Panc1 (cell line): ENCODE measurements around the gene EMP2. TPM values are rescaled to one million over a fixed set of nuclear protein-coding genes. Genes with fewer than 3 reads are reported as not detected.

Source experiments
- ATAC-seq: fragments of 200-7000 bp; cut with Tn5 transposase; 2 replicates; pipeline ENCODE4 v1.9.1; 2020; ENCODE audit warnings: mild to moderate bottlenecking, moderate library complexity
- BruUV-seq: library from RNA; stranded (reverse); fragments of 400-500 nt; replicated peaks from 2 replicates; lab custom pipeline; 2021; lab: Mats Ljungman, UMichigan
- CTCF ChIA-PET: fragments of 300-600 bp; sonication (Branson Sonifier 250); formaldehyde crosslinking; loops from one replicate; lab custom pipeline; 2022; ENCODE audit warnings: antibody characterized with exemption; lab: Charles Lee
- POLR2A ChIA-PET: fragments of 300-600 bp; sonication (Branson Sonifier 250); formaldehyde crosslinking; loops from one replicate; lab custom pipeline; 2022; ENCODE audit warnings: antibody characterized with exemption; lab: Charles Lee
- DNase-seq: peaks from one replicate; pipeline ENCODE4 v3.0.0-alpha.2; 2010; ENCODE audit warnings: low read depth, low spot score
- H3K27ac ChIP-seq: 2 replicates; pipeline ENCODE4 v1.5.1; 2011; ENCODE audit warnings: mild to moderate bottlenecking, low read length, inconsistent platforms
- H3K27me3 ChIP-seq: fragments of 200-500 bp; sonication (Bioruptor generic); 2 replicates; pipeline ENCODE4 v1.6.0; 2014; ENCODE audit warnings: low read length, inconsistent platforms; ENCODE audit not compliant: control insufficient read depth, insufficient read depth
- H3K36me3 ChIP-seq: fragments of 200-500 bp; sonication (Bioruptor generic); 2 replicates; pipeline ENCODE4 v1.5.1; 2014; ENCODE audit warnings: inconsistent platforms, mild to moderate bottlenecking, low read length, moderate library complexity; ENCODE audit not compliant: control insufficient read depth, insufficient read depth
- H3K4me1 ChIP-seq: 2 replicates; pipeline ENCODE4 v1.5.1; 2011; ENCODE audit warnings: inconsistent platforms, mild to moderate bottlenecking, low read length, moderate library complexity; ENCODE audit not compliant: control insufficient read depth, insufficient read depth
- H3K4me3 ChIP-seq, 2 experiments: 2 replicates each; pipeline ENCODE4 v1.5.1; 2011 to 2012; ENCODE audit warnings: low read depth in 2 of 2, low read length in 2 of 2, mild to moderate bottlenecking in 2 of 2, inconsistent platforms in 1 of 2, moderate library complexity in 1 of 2
- H3K9me3 ChIP-seq: fragments of 200-500 bp; sonication (Bioruptor generic); 2 replicates; pipeline ENCODE4 v1.5.1; 2014; ENCODE audit warnings: low read depth, mild to moderate bottlenecking, inconsistent platforms, low read length, moderate library complexity; ENCODE audit not compliant: control insufficient read depth, insufficient read depth
- CTCF ChIP-seq: fragments of 450-650 bp; IDR thresholded peaks from 2 replicates; pipeline ENCODE4 v1.5.1; 2017; ENCODE audit warnings: mild to moderate bottlenecking
- POLR2AphosphoS5 ChIP-seq: IDR thresholded peaks from 2 replicates; pipeline ENCODE4 v1.6.1; 2012; ENCODE audit warnings: mild to moderate bottlenecking, low read depth, low read length, moderate library complexity
- REST ChIP-seq, 2 experiments: IDR thresholded peaks; 2 replicates each; pipeline ENCODE4 v1.6.1; 2011 to 2012; ENCODE audit warnings: low read depth in 2 of 2, control low read depth in 1 of 2, low read length in 1 of 2, mild to moderate bottlenecking in 1 of 2, moderate library complexity in 1 of 2; ENCODE audit not compliant: insufficient read depth in 1 of 2
- SIN3A ChIP-seq: IDR thresholded peaks from 2 replicates; pipeline ENCODE4 v1.6.1; 2012; ENCODE audit warnings: low read depth, mild to moderate bottlenecking, low read length, moderate library complexity, borderline replicate concordance; ENCODE audit not compliant: insufficient read depth
- TCF7L2 ChIP-seq: IDR thresholded peaks from 2 replicates; pipeline ENCODE4 v1.6.1; 2011; ENCODE audit warnings: mild to moderate bottlenecking, low read depth, low read length, inconsistent platforms
- in situ Hi-C: cut with HindIII; loops from 2 replicates; pipeline ENCODE4 v1.10.0; 2016; ENCODE audit warnings: low sequenced_read_pairs, low pct_unique_long_range_greater_than_20kb
- intact Hi-C: fragments of 100-400 bp; cut with micrococcal nuclease; formaldehyde crosslinking; loops from one replicate; pipeline ENCODE4 v1.10.0; 2022; ENCODE audit not compliant: unreplicated experiment
- total RNA-seq: library from RNA; stranded (reverse); gene quantifications from one replicate; pipeline ENCODE4 v1.2.1, GENCODE V29; 2021; ENCODE audit not compliant: unreplicated experiment

Gene EMP2
- total RNA-seq, 1 experiment from 2014 or later = 13.8 TPM

GRCh38 chr16:10539793-10540192, 40.6 kb downstream of the EMP2 start:
- Histone ChIP-seq H3K27me3 (no peaks in the 10 kb centered on the region), H3K27ac (no peak overlapping the region), H3K9me3 (no peaks in the 10 kb centered on the region), H3K4me1 (no peaks in the 10 kb centered on the region), H3K4me3 (no peak overlapping the region), H3K36me3 (no peaks in the 10 kb centered on the region)
- BruUV-seq = no TSS peak
- intact Hi-C loops (no loop called here), in situ Hi-C loops (no loop called here)
- ChIA-PET CTCF (no interaction called here), POLR2A (no interaction called here)
- no peak for TF ChIP-seq CTCF
- TF ChIP-seq POLR2AphosphoS5 = no peak
- no peak for TF ChIP-seq SIN3A
- TF ChIP-seq TCF7L2 = no peak
- no peak for TF ChIP-seq REST (IDR thresholded peaks at IDR 0.05; ENCODE audit: insufficient read depth in 1 of 2, low read depth in 2 of 2, low read length in 1 of 2)
- no peak for ATAC-seq
- DNase-seq = no peak

GRCh38 chr16:10539236-10539635, 41.2 kb downstream of the EMP2 start:
- Histone ChIP-seq H3K36me3 (no peaks in the 10 kb centered on the region), H3K4me3 (no peak overlapping the region), H3K27ac (no peak overlapping the region), H3K4me1 (no peaks in the 10 kb centered on the region), H3K9me3 (no peaks in the 10 kb centered on the region), H3K27me3 (no peaks in the 10 kb centered on the region)
- intact Hi-C loops = no loop called here
- ATAC-seq (no peak), DNase-seq (no peak)
- in situ Hi-C loops = no loop called here
- CTCF ChIA-PET = no interaction called here
- BruUV-seq = no TSS peak
- no peak for TF ChIP-seq POLR2AphosphoS5
- TF ChIP-seq TCF7L2 = no peak
- no peak for TF ChIP-seq SIN3A
- TF ChIP-seq CTCF = no peak
- TF ChIP-seq REST (IDR thresholded peaks at IDR 0.05; ENCODE audit: insufficient read depth in 1 of 2, low read depth in 2 of 2, low read length in 1 of 2) = no peak
- POLR2A ChIA-PET = no interaction called here
